Fibroblast of lung (primary cell): Measurements from ENCODE around the gene NTSR2.

Experiments
- CTCF ChIP-seq, 2 donors: IDR thresholded peaks in 1 of 2; conservative IDR thresholded peaks in 1 of 2; 1 replicate in 1 of 2; 2 replicates in 1 of 2; pipeline ENCODE4 v1.5.1; 2011 to 2012; ENCODE audit warnings: low read length in 2 of 2, control low read depth in 1 of 2, inconsistent platforms in 1 of 2, low read depth in 1 of 2, mild to moderate bottlenecking in 1 of 2
- EZH2 ChIP-seq: IDR thresholded peaks from 2 replicates; pipeline ENCODE4 v1.5.1; 2012; ENCODE audit warnings: low read length, control low read depth, mild to moderate bottlenecking; ENCODE audit errors: missing control alignments

DNA sequence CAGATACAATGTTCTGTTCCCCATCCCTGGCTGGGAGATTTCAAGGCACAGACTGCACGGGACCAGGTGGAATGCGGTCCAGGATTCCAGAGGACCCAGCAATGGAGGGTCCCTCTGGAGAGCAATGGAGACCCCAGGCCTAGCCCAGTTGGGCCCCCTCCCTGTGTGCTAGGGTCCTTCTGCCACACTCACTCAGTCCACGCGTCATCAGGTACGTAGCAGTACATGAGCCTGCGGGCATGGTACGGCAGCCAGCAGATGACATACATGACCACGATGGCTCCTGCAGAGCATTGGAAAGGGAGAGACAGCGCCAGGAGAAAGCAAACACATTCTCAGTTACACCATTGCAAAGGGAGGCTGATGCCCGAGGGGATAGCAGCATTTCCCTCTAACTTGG is 10.1 kb downstream of the NTSR2 start:
- no peak for TF ChIP-seq CTCF (conservative IDR thresholded peaks at IDR 0.05 in 1 of 2, IDR thresholded peaks at IDR 0.05 in 1 of 2; ENCODE audit: low read depth in 1 of 2, low read length in 2 of 2)
- TF ChIP-seq EZH2, result no peak
